Parathyroid adenoma (tissue), 2 donors: Measurements from ENCODE around the gene PGBD5.

Experiments used
- H2AFZ ChIP-seq: fragments of 300-600 bp; sonication (generic); one replicate; pipeline ENCODE4 v1.7.0; 2017; ENCODE audit warnings: antibody characterized with exemption, mild to moderate bottlenecking
- H3K27ac ChIP-seq: fragments of 300-600 bp; sonication (generic); one replicate; pipeline ENCODE4 v1.7.0; 2017
- H3K27me3 ChIP-seq: fragments of 300-600 bp; sonication (generic); one replicate; pipeline ENCODE4 v1.7.0; 2017; ENCODE audit warnings: low read length; ENCODE audit not compliant: control insufficient read depth, insufficient read depth
- H3K36me3 ChIP-seq: fragments of 300-600 bp; sonication (generic); one replicate; pipeline ENCODE4 v1.7.0; 2017; ENCODE audit warnings: low read length; ENCODE audit not compliant: control insufficient read depth, insufficient read depth
- H3K4me1 ChIP-seq: fragments of 300-600 bp; sonication (generic); one replicate; pipeline ENCODE4 v1.7.0; 2017; ENCODE audit warnings: control low read depth
- H3K4me2 ChIP-seq: fragments of 300-600 bp; sonication (generic); one replicate; pipeline ENCODE4 v1.7.0; 2017; ENCODE audit warnings: low read length
- H3K4me3 ChIP-seq: fragments of 300-600 bp; sonication (generic); one replicate; pipeline ENCODE4 v1.7.0; 2017; ENCODE audit warnings: low read depth, low read length
- H3K79me2 ChIP-seq: fragments of 300-600 bp; sonication (generic); one replicate; pipeline ENCODE4 v1.7.0; 2017; ENCODE audit warnings: control low read depth
- H3K9ac ChIP-seq: fragments of 300-600 bp; sonication (generic); one replicate; pipeline ENCODE4 v1.7.0; 2017; ENCODE audit warnings: mild to moderate bottlenecking
- H3K9me3 ChIP-seq: fragments of 300-600 bp; sonication (generic); one replicate; pipeline ENCODE4 v1.7.0; 2017; ENCODE audit warnings: low read length; ENCODE audit not compliant: control insufficient read depth
- TF ChIP-seq, protein P1 (sequence below): fragments of 300-600 bp; sonication (generic); IDR thresholded peaks from one replicate; pipeline ENCODE4 v1.7.0; 2017; ENCODE audit warnings: antibody characterized with exemption, mild to moderate bottlenecking
- donor health status: primary hyperparathyroidism.

PGBD5 gene

DNA sequence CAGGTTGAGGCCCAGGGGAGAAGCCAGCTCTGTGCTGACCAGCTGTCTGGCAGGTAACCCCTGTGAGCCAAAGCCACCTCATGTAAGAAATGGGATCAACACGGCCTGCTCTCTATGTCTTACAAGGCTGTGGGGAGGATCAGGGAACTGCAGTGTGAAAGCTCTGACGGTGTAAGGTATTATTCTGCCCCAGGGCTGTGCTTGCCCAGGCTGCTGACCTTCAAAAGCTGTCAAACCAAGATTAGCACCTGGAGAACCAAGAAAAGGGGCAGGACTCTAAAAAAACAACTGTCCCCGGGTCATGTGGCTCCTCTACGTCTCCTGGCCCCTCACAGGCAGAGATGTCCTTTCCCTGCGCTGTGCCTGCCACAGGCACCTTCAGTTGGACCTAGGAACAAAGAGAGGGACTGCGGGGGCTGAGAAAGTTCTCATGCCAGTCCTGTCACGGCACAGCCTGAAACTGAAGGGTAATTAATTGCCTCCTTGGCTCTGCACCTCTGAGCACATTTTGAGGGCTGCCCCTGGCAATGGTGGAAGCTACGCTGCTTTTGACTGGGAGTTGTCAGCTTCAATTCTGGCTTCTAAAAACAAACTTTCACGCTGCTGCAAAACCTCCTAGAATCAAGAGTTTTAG, 77.6 kb downstream of the PGBD5 start:
- Histone ChIP-seq H3K4me1 (no peaks in the 10 kb centered on the region), H3K36me3 (no peaks in the 10 kb centered on the region), H3K27ac (no peak overlapping the region), H3K9me3 (no peaks in the 10 kb centered on the region), H3K4me2 (no peak overlapping the region), H2AFZ (no peak overlapping the region), H3K9ac (no peak overlapping the region), H3K27me3 (no peaks in the 10 kb centered on the region), H3K4me3 (no peak overlapping the region), H3K79me2 (no peaks in the 10 kb centered on the region)
- TF ChIP-seq, protein P1, sequence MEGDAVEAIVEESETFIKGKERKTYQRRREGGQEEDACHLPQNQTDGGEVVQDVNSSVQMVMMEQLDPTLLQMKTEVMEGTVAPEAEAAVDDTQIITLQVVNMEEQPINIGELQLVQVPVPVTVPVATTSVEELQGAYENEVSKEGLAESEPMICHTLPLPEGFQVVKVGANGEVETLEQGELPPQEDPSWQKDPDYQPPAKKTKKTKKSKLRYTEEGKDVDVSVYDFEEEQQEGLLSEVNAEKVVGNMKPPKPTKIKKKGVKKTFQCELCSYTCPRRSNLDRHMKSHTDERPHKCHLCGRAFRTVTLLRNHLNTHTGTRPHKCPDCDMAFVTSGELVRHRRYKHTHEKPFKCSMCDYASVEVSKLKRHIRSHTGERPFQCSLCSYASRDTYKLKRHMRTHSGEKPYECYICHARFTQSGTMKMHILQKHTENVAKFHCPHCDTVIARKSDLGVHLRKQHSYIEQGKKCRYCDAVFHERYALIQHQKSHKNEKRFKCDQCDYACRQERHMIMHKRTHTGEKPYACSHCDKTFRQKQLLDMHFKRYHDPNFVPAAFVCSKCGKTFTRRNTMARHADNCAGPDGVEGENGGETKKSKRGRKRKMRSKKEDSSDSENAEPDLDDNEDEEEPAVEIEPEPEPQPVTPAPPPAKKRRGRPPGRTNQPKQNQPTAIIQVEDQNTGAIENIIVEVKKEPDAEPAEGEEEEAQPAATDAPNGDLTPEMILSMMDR, result no peak

DNA sequence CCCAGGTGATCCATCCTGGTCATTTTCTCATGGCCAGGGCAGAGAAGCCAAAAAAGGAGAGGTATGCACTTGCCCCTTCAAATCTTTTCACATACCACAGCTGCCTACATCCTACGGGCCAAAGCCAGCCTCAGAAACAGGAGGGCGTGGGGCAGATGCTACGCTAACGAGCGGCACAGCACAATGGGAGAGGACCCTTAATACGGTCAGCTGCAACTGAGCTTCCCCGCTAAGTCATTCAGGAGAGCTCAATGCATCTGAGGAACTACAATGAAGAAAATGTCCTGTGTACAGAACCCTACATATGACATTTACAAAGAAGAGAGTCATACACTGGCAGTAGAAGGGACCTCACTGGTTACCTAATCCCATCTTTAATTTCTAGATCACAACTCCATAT, 78.2 kb downstream of the PGBD5 start:
- TF ChIP-seq, protein P1, result no peak
- Histone ChIP-seq H3K27me3 (no peaks in the 10 kb centered on the region), H3K27ac (no peak overlapping the region), H2AFZ (no peak overlapping the region), H3K79me2 (no peaks in the 10 kb centered on the region), H3K4me3 (no peak overlapping the region), H3K4me2 (no peak overlapping the region), H3K36me3 (no peaks in the 10 kb centered on the region), H3K9me3 (no peaks in the 10 kb centered on the region), H3K4me1 (no peaks in the 10 kb centered on the region), H3K9ac (no peak overlapping the region)

DNA sequence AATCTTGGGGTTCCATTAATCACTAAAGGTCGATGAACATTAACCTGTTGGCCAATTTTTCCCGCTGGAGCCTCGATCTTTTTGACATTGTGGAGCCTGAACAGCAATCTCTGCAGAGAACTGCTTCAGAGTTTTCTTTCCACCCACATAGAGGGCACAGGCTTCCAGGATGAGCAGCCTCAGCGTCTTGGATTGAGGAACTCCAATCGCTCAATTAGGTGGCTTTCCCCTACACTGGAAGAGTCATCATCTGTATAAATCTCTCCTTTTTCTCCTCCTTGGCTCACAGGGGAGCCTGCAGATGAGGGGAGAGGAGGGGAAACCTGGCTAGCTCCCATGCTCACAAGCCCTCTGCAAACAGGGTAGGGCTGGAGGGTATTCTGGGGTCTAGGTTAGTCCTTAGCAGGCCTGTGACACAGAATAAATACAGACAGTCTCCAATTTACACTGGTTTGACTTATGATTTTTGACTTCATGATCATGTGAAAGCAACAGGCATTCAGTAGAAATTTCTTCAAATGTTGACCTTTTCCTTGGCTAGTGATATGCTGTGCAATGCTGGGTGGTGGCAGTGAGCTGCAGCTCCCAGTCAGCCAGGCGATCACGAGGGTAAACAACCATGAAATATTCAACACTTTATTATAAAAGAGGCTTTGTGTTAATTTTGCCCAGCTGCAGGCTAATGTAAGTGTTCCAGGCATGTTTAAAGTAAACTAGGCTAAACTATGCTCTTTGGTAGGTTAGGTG, 80.8 kb downstream of the PGBD5 start:
- Histone ChIP-seq H3K9ac (no peak overlapping the region), H3K27me3 (no peaks in the 10 kb centered on the region), H3K4me3 (no peak overlapping the region), H3K36me3 (no peaks in the 10 kb centered on the region), H3K27ac (no peak overlapping the region), H3K9me3 (no peaks in the 10 kb centered on the region), H3K4me1 (peaks cover 15% of the 10 kb centered on the region), H2AFZ (no peak overlapping the region), H3K4me2 (no peak overlapping the region), H3K79me2 (no peaks in the 10 kb centered on the region)
- TF ChIP-seq, protein P1, result no peak

DNA sequence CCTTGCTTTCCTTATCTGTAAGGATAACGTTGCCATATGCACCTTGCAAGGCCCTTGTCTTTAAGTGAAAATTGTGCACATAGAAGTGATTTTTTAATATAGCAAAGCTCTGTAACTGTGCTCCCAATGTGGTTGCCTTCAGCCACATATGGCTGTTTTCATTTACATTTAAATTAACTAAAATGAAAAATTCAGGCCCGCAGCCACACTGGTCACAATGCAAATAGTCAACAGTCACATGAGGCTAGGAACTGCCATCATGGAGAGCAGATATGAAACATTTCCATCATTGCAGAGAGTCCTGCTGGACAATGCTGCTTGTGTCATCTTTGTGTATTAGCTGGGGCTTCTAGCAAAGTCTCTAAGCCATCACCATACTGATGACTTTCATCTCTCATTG, 83.4 kb downstream of the PGBD5 start:
- no peaks in the 10 kb centered on the region for H3K9me3 ChIP-seq
- no peak overlapping the region for H3K4me3 ChIP-seq
- no peak overlapping the region for H2AFZ ChIP-seq
- no peak overlapping the region for H3K27ac ChIP-seq
- H3K4me2 ChIP-seq, result no peak overlapping the region
- H3K36me3 ChIP-seq, result no peaks in the 10 kb centered on the region
- TF ChIP-seq, protein P1, result no peak
- no peaks in the 10 kb centered on the region for H3K27me3 ChIP-seq
- H3K79me2 ChIP-seq, result no peaks in the 10 kb centered on the region
- H3K4me1 ChIP-seq, result peaks cover 15% of the 10 kb centered on the region
- H3K9ac ChIP-seq, result no peak overlapping the region

DNA sequence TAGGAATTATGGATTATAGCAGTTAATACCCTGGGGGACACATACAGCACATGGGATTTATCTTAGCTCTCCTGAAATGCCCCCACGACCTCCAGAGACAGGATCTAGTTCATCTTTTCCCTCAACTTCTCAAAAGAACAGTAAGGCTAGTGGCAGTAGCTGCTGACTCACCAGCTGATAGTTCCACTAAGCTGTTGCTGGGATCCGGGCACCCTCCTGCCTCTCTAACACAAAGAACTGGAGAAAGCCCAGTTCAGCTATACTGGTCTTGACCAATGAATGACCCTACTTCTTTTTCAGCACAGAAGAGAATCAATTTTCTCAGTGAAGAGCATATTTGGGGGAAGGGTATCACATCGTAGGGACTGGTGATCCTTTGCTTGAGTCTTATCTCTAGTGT, 84.1 kb downstream of the PGBD5 start:
- no peaks in the 10 kb centered on the region for H3K9me3 ChIP-seq
- H2AFZ ChIP-seq, result no peak overlapping the region
- H3K27me3 ChIP-seq, result no peaks in the 10 kb centered on the region
- TF ChIP-seq, protein P1, result no peak
- H3K4me3 ChIP-seq, result no peak overlapping the region
- H3K79me2 ChIP-seq, result no peaks in the 10 kb centered on the region
- H3K4me2 ChIP-seq, result peak overlapping the region; percentile 39
- H3K9ac ChIP-seq, result no peak overlapping the region
- no peaks in the 10 kb centered on the region for H3K36me3 ChIP-seq
- H3K27ac ChIP-seq, result peak overlapping the region; percentile 32
- H3K4me1 ChIP-seq, result peaks cover 15% of the 10 kb centered on the region
